GM12878 (cell line): Measurements from ENCODE around the gene TELO2. TPM values are rescaled to one million over a fixed set of nuclear protein-coding genes. Genes with fewer than 3 reads are reported as not detected.

ENCODE experiments used
- ATAC-seq: fragments of 200-7000 bp; cut with Tn5 transposase; 3 replicates; pipeline ENCODE4 v1.9.1; 2020; ENCODE audit warnings: mild to moderate bottlenecking, moderate library complexity
- BruUV-seq: library from RNA; stranded (reverse); fragments of 400-500 nt; replicated peaks from 2 replicates; lab custom pipeline; 2021; lab: Mats Ljungman, UMichigan
- CTCF ChIA-PET: fragments of 300-600 bp; sonication (Branson Sonifier 250); formaldehyde crosslinking; extraction: SDS; loops from one replicate; lab custom pipeline; 2021; ENCODE audit warnings: inconsistent platforms; lab: Yijun Ruan, JAX
- POLR2A ChIA-PET: fragments of 350-600 bp; formaldehyde crosslinking; extraction: SDS; loops from one replicate; lab custom pipeline; 2021; ENCODE audit warnings: inconsistent platforms; lab: Charles Lee
- RAD21 ChIA-PET: fragments of 300-600 bp; sonication (Branson Sonifier 250); formaldehyde crosslinking; loops from one replicate; lab custom pipeline; 2023; ENCODE audit warnings: antibody characterized with exemption; ENCODE audit not compliant: unreplicated experiment; lab: Charles Lee
- SMC1A ChIA-PET: fragments of 300-600 bp; sonication (Branson Sonifier 250); formaldehyde crosslinking; loops from one replicate; lab custom pipeline; 2023; ENCODE audit not compliant: unreplicated experiment, uncharacterized antibody; lab: Charles Lee
- DNase-seq: peaks from one replicate; pipeline ENCODE4 v3.0.0-alpha.2; 2011; ENCODE audit warnings: low read depth, low spot score
- FAIRE-seq: peaks from 3 replicates; lab custom pipeline; 2011; peaks lifted over from hg19 to GRCh38; lab: Jason Lieb, UNC
- H2AFZ ChIP-seq: 2 replicates; pipeline ENCODE4 v1.6.0; 2011; ENCODE audit warnings: low read depth, low read length, control low read depth; ENCODE audit not compliant: control insufficient read depth
- H3K27ac ChIP-seq: 2 replicates; pipeline ENCODE4 v1.5.1; 2011; ENCODE audit warnings: control low read depth; ENCODE audit not compliant: control insufficient read depth, insufficient read depth
- H3K27me3 ChIP-seq, 2 experiments: replicated peaks in 1 of 2; 2 replicates each; pipeline versions ENCODE4 v1.6.0 to v1.6.1; 2011; ENCODE audit warnings: low read length in 1 of 2; ENCODE audit not compliant: control insufficient read depth in 2 of 2, insufficient read depth in 2 of 2
- H3K36me3 ChIP-seq, 2 experiments: 2 replicates each; pipeline ENCODE4 v1.5.1; 2011; ENCODE audit warnings: low read length in 1 of 2; ENCODE audit not compliant: control insufficient read depth in 2 of 2, insufficient read depth in 2 of 2
- H3K4me1 ChIP-seq: 2 replicates; pipeline ENCODE4 v1.6.1; 2011; ENCODE audit warnings: mild to moderate bottlenecking, low read length, moderate library complexity, mixed read lengths; ENCODE audit not compliant: control insufficient read depth, insufficient read depth
- H3K4me2 ChIP-seq: 2 replicates; pipeline ENCODE4 v1.6.0; 2011; ENCODE audit warnings: control low read depth; ENCODE audit not compliant: control insufficient read depth, insufficient read depth
- H3K4me3 ChIP-seq: fragments of 200-600 bp; sonication (generic); 2 replicates; pipeline ENCODE4 v1.5.1; 2016
- H3K79me2 ChIP-seq: 2 replicates; pipeline ENCODE4 v1.6.0; 2011; ENCODE audit warnings: low read length; ENCODE audit not compliant: control insufficient read depth, insufficient read depth
- H3K9ac ChIP-seq: 2 replicates; pipeline ENCODE4 v1.8.0; 2011; ENCODE audit warnings: low read length, control low read depth, mixed read lengths; ENCODE audit not compliant: control insufficient read depth, insufficient read depth
- H3K9me3 ChIP-seq: replicated peaks from 3 replicates; pipeline ENCODE4 v1.5.1; 2011; ENCODE audit warnings: mild to moderate bottlenecking, low read length; ENCODE audit not compliant: control insufficient read depth, insufficient read depth
- H4K20me1 ChIP-seq: 2 replicates; pipeline ENCODE4 v1.6.0; 2011; ENCODE audit not compliant: control insufficient read depth, insufficient read depth
- MYB ChIP-seq: fragments of 150-350 bp; IDR thresholded peaks from 2 replicates; pipeline ENCODE4 v1.6.1; 2014; ENCODE audit warnings: mild to moderate bottlenecking, low read depth, low read length, borderline replicate concordance
- ZBED1 ChIP-seq: IDR thresholded peaks from 2 replicates; pipeline ENCODE4 v1.6.1; 2016; ENCODE audit warnings: borderline replicate concordance
- ZSCAN29 ChIP-seq: fragments of 450-650 bp; IDR thresholded peaks from 2 replicates; pipeline ENCODE4 v1.6.1; 2017; ENCODE audit warnings: mild to moderate bottlenecking, moderate library complexity
- WGBS: methylation state at CpG from one replicate; pipeline ENCODE4 v1.1.6; 2016; ENCODE audit warnings: low lambda C conversion rate; ENCODE audit not compliant: insufficient replicate concordance, insufficient coverage; ENCODE audit errors: missing lambda C conversion rate; 5-methylcytosine and 5-hydroxymethylcytosine counted together
- in situ Hi-C: fragments of 300-500 bp; cut with MboI; formaldehyde crosslinking; loops from 9 replicates; pipeline ENCODE4 v1.14.3; 2018; ENCODE audit warnings: mixed read lengths
- intact Hi-C: fragments of 100-400 bp; cut with micrococcal nuclease; formaldehyde crosslinking; loops from one replicate; pipeline ENCODE4 v1.14.2; 2022; ENCODE audit not compliant: unreplicated experiment
- polyA plus RNA-seq, 11 experiments: library from polyadenylated mRNA; depleted of rRNA in 4 of 11; unstranded in 6 of 11; stranded (reverse) in 5 of 11; fragments of >200 nt; fragmentation: Nextera tagmentation in 4 of 11; fragmentation: Illumina TruSeq in 1 of 11; extraction: Ambion mirVana in 4 of 11; extraction: Trizol in 1 of 11; gene quantifications; 1 replicate in 1 of 11; 2 replicates in 10 of 11; pipeline versions ENCODE4 v1.2.1 to v1.2.3, GENCODE V29; 2011 to 2016; ENCODE audit warnings: inconsistent platforms in 2 of 11, missing spikeins in 2 of 11, low read depth in 1 of 11
- total RNA-seq, 4 experiments: library from RNA; depleted of rRNA in 3 of 4; stranded (reverse); fragments of >200 nt in 3 of 4; fragmentation: Illumina TruSeq in 1 of 4; extraction: Trizol in 1 of 4; gene quantifications; 2 replicates each; pipeline versions ENCODE4 v1.2.1 to v1.2.3, GENCODE V29; 2013 to 2021
- TF ChIP-seq, protein P1 (sequence below): fragments of 450-650 bp; IDR thresholded peaks from 2 replicates; pipeline ENCODE4 v1.6.1; 2018; ENCODE audit warnings: mild to moderate bottlenecking, low read depth, moderate library complexity; ENCODE audit not compliant: partially characterized antibody

The TELO2 gene
- total and polyA plus RNA-seq, 10 of the 15 experiments (the other 5 are each of a cell fraction or from before 2014, with no cell fraction given) = 0.55 to 72.8 (median 18.6) TPM

DNA sequence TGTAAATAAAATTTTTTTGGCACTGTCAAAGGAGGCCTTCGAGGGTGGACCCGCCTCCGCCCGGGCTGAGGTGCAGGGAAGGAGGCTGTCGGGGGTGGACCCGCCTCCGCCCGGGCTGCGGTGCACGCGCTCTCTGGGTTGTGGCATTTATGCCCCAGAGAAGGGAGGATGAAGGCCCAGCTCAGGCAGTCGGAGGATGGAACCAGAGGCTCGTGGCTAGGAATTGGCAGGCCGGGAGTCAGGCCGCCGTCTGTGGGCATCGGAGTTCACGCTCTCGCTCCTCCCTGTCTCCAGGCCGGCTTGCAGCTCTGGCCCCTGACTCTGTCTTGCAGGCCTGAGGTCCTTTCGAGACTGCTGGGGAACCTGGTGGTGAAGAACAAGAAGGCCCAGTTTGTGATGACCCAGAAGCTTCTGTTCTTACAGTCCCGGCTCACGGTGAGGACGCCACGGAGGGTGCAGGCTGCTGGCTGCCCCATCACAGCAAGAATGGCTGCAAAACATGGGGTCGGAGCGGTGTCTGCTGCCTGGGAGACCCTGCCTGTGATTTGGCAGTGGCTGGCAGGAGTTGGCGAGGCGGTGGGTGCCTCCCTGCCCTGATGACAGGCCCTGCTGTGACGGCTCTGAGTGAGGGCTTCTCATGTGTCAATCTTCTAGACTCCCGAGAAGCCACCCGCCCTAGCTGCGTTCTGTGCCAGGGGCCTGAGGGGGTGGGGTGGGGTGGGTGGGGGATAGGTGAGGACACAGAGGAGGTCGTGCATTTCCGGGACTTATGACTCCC, 5.9 kb downstream of the TELO2 start:
- FAIRE-seq = no peak
- Histone ChIP-seq H3K79me2 (peaks cover 8% of the 10 kb centered on the region), H3K4me2 (no peak overlapping the region), H3K4me1 (peaks cover 5% of the 10 kb centered on the region), H3K4me3 (no peak overlapping the region), H4K20me1 (no peaks in the 10 kb centered on the region), H3K9ac (no peak overlapping the region), H3K27ac (no peak overlapping the region), H2AFZ (no peak overlapping the region), H3K9me3 (no peaks in the 10 kb centered on the region), H3K36me3 (peaks cover 7 to 19% of the 10 kb centered on the region in 2 experiments; a peak in 3 of 4 replicates), H3K27me3 (no peaks in the 10 kb centered on the region)
- SMC1A ChIA-PET = interaction anchor here (0.6 kb wide), 1 partner anchor 85 kb away, joined by 3 read pairs; no protein-coding TSS in a partner anchor
- ATAC-seq = no peak
- POLR2A ChIA-PET = no interaction called here
- CTCF ChIA-PET = no interaction called here
- intact Hi-C loops (no loop called here), in situ Hi-C loops (no loop called here)
- no peak for DNase-seq
- BruUV-seq = no TSS peak
- 98% methylated on average over 30 of the region's 35 CpGs for WGBS
- RAD21 ChIA-PET = no interaction called here
- TF ChIP-seq MYB (no peak), ZSCAN29 (no peak), ZBED1 (no peak)
- TF ChIP-seq, protein P1, sequence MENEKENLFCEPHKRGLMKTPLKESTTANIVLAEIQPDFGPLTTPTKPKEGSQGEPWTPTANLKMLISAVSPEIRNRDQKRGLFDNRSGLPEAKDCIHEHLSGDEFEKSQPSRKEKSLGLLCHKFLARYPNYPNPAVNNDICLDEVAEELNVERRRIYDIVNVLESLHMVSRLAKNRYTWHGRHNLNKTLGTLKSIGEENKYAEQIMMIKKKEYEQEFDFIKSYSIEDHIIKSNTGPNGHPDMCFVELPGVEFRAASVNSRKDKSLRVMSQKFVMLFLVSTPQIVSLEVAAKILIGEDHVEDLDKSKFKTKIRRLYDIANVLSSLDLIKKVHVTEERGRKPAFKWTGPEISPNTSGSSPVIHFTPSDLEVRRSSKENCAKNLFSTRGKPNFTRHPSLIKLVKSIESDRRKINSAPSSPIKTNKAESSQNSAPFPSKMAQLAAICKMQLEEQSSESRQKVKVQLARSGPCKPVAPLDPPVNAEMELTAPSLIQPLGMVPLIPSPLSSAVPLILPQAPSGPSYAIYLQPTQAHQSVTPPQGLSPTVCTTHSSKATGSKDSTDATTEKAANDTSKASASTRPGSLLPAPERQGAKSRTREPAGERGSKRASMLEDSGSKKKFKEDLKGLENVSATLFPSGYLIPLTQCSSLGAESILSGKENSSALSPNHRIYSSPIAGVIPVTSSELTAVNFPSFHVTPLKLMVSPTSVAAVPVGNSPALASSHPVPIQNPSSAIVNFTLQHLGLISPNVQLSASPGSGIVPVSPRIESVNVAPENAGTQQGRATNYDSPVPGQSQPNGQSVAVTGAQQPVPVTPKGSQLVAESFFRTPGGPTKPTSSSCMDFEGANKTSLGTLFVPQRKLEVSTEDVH = no peak
